Measurements from ENCODE around the gene HLF. TPM values are rescaled to one million over a fixed set of nuclear protein-coding genes. Genes with fewer than 3 reads are reported as not detected.

Gene HLF
- polyA plus RNA-seq, 1 experiment = not detected

GRCh38 chr17:55289978-55290377 is 25.2 kb downstream of the HLF start:
- no peak for DNase-seq (ENCODE audit: low read depth, low spot score)
- ChIA-PET CTCF (no interaction called here), POLR2A (interaction anchor here (0.7 kb wide), 1 partner anchor 58 kb away, joined by 4 read pairs; no protein-coding TSS in a partner anchor)
- TF ChIP-seq CTCF (IDR thresholded peaks at IDR 0.05; ENCODE audit: low read depth, low read length) = no peak
- H3K9me3 ChIP-seq (ENCODE audit: control insufficient read depth, insufficient read depth, low read length) = no peaks in the 10 kb centered on the region
- no peak overlapping the region for H3K27ac ChIP-seq (ENCODE audit: low read depth, low read length)
- H3K4me3 ChIP-seq (ENCODE audit: low read depth, low read length) = no peak overlapping the region
- H3K27me3 ChIP-seq (ENCODE audit: control insufficient read depth, insufficient read depth, low read length) = no peaks in the 10 kb centered on the region

- H3K9me3 ChIP-seq (ENCODE audit: control insufficient read depth, insufficient read depth, low read length) = no peaks in the 10 kb centered on the region
- POLR2A ChIA-PET = interaction anchor here (0.7 kb wide), 1 partner anchor 59 kb away, joined by 4 read pairs; no protein-coding TSS in a partner anchor
- DNase-seq (ENCODE audit: low read depth, low spot score) = no peak
- H3K4me3 ChIP-seq (ENCODE audit: low read depth, low read length) = no peak overlapping the region
- CTCF ChIA-PET = interaction anchor here (0.9 to 1.2 kb wide), 2 partner anchors 13 to 297 kb away, joined by 3 to 5 read pairs; no protein-coding TSS in a partner anchor
- no peaks in the 10 kb centered on the region for H3K27me3 ChIP-seq (ENCODE audit: control insufficient read depth, insufficient read depth, low read length)
- TF ChIP-seq CTCF (IDR thresholded peaks at IDR 0.05; ENCODE audit: low read depth, low read length) = no peak
- H3K27ac ChIP-seq (ENCODE audit: low read depth, low read length) = no peak overlapping the region
These were observed 25.8 kb downstream of the HLF start for GRCh38 chr17:55290492-55291113.

- no peak for DNase-seq (ENCODE audit: low read depth, low spot score)
- CTCF ChIA-PET = interaction anchor here (0.9 to 1.2 kb wide), 2 partner anchors 12 to 297 kb away, joined by 3 to 5 read pairs; no protein-coding TSS in a partner anchor
- H3K4me3 ChIP-seq (ENCODE audit: low read depth, low read length) = no peak overlapping the region
- no peaks in the 10 kb centered on the region for H3K27me3 ChIP-seq (ENCODE audit: control insufficient read depth, insufficient read depth, low read length)
- POLR2A ChIA-PET = no interaction called here
- no peaks in the 10 kb centered on the region for H3K9me3 ChIP-seq (ENCODE audit: control insufficient read depth, insufficient read depth, low read length)
- no peak for TF ChIP-seq CTCF (IDR thresholded peaks at IDR 0.05; ENCODE audit: low read depth, low read length)
- no peak overlapping the region for H3K27ac ChIP-seq (ENCODE audit: low read depth, low read length)
These were observed 26.4 kb downstream of the HLF start for GRCh38 chr17:55291114-55291507.

GRCh38 chr17:55292094-55292493 is 27.3 kb downstream of the HLF start:
- CTCF ChIA-PET = no interaction called here

More at GRCh38 chr17:55292094-55292493, 27.3 kb downstream of the HLF start:
- Histone ChIP-seq H3K27ac (ENCODE audit: low read depth, low read length) (no peak overlapping the region), H3K27me3 (ENCODE audit: control insufficient read depth, insufficient read depth, low read length) (no peaks in the 10 kb centered on the region), H3K9me3 (ENCODE audit: control insufficient read depth, insufficient read depth, low read length) (no peaks in the 10 kb centered on the region), H3K4me3 (ENCODE audit: low read depth, low read length) (no peak overlapping the region)
- POLR2A ChIA-PET = no interaction called here
- no peak for DNase-seq (ENCODE audit: low read depth, low spot score)
- TF ChIP-seq CTCF (IDR thresholded peaks at IDR 0.05; ENCODE audit: low read depth, low read length) = no peak

All from AG04450 (cell line).